Measurements from ENCODE around the gene SLC7A4.
"Not testable (repeated sequence)": the region's sequence is repeated elsewhere in the genome, so short reads cannot be mapped to it uniquely, and the experiment has no call there.

The SLC7A4 gene

GRCh38 chr22:21054046-21054713 lies 21.8 kb upstream of the SLC7A4 start:
- DNase-seq (ENCODE audit: low read depth): no peak
- H3K4me3 ChIP-seq (ENCODE audit: control insufficient read depth, low read depth, low read length): no peak overlapping the region
- TF ChIP-seq, protein P1, sequence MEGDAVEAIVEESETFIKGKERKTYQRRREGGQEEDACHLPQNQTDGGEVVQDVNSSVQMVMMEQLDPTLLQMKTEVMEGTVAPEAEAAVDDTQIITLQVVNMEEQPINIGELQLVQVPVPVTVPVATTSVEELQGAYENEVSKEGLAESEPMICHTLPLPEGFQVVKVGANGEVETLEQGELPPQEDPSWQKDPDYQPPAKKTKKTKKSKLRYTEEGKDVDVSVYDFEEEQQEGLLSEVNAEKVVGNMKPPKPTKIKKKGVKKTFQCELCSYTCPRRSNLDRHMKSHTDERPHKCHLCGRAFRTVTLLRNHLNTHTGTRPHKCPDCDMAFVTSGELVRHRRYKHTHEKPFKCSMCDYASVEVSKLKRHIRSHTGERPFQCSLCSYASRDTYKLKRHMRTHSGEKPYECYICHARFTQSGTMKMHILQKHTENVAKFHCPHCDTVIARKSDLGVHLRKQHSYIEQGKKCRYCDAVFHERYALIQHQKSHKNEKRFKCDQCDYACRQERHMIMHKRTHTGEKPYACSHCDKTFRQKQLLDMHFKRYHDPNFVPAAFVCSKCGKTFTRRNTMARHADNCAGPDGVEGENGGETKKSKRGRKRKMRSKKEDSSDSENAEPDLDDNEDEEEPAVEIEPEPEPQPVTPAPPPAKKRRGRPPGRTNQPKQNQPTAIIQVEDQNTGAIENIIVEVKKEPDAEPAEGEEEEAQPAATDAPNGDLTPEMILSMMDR (conservative IDR thresholded peaks at IDR 0.05; ENCODE audit: control insufficient read depth, insufficient read depth, low read depth, low read length): no peak

- TF ChIP-seq, protein P1 (conservative IDR thresholded peaks at IDR 0.05; ENCODE audit: control insufficient read depth, insufficient read depth, low read depth, low read length): no peak
Measured at GRCh38 chr22:21052715-21053459, 20.5 kb upstream of the SLC7A4 start.

DNA sequence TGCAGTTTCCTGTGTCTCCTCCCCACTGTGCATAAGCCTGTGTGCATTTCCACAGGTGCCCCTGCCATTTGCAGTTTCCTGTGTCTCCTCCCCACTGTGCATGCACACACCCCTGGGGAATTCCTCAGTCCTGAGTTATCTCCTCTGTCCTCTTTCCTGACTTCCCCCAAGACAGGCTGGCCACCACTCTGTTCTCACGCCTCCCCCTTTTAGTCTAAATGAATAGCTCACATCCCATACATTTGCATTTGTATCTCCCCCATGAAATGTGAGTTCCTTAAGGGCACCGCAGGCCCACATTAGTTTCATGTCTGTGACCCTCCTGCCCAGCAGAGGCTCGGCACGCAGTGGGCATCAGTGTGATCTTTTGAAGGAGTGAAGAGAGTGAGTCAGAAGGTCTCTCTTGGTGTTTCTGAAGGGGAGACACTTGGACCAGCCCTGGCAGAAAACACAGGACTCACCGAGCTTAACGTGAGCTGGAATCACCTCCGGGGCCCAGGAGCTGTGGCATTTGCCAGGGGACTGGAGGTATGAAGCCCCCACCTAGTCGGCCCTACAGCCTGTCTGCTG lies 19.6 kb upstream of the SLC7A4 start:
- DNase-seq (ENCODE audit: low read depth): no peak
- TF ChIP-seq, protein P1 (conservative IDR thresholded peaks at IDR 0.05; ENCODE audit: control insufficient read depth, insufficient read depth, low read depth, low read length): no peak
- no peak overlapping the region for H3K4me3 ChIP-seq (ENCODE audit: control insufficient read depth, low read depth, low read length)

More at GRCh38 chr22:21052715-21053459, 20.5 kb upstream of the SLC7A4 start:
- H3K4me3 ChIP-seq (ENCODE audit: control insufficient read depth, low read depth, low read length): no peak overlapping the region
- no peak for DNase-seq (ENCODE audit: low read depth)

DNA sequence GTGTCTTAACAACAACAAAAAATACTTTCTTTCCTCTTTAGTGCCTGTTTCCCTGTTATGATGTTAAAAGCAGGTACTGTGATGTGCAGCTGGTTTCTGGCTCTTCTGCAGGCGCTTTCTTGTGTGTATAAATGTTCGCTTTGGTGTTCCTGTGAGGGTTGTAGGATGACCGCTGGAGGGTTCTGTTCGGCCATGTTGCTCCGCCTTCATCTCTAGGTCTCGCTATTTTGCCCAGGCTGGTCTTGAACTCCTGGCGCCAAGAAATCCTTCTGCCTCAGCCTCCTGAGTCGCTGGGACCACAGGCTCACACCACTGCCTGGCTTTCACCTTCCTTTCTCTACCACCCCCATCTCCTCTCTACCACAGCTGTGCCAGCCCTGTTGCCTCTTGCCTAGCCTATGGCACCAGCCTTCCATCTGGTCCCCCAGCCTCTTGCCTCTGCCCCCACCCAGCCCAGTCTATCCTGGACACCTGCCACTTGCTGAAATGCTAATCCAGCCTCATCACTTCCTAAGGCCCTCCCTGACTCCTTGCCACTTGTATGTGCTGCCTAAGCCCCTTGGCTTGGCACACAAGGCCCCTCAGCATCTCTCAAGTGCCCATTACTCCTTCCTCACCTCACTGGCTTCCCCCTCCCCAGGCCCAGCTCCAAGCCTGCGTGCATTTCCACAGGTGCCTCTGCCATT lies 18.9 kb upstream of the SLC7A4 start:
- H3K4me3 ChIP-seq (ENCODE audit: control insufficient read depth, low read depth, low read length): no peak overlapping the region
- TF ChIP-seq, protein P1 (conservative IDR thresholded peaks at IDR 0.05; ENCODE audit: control insufficient read depth, insufficient read depth, low read depth, low read length): no peak
- DNase-seq (ENCODE audit: low read depth): no peak

GRCh38 chr22:21048965-21049364 lies 16.6 kb upstream of the SLC7A4 start:
- DNase-seq (ENCODE audit: low read depth); H3K4me3 ChIP-seq (ENCODE audit: control insufficient read depth, low read depth, low read length): not testable (repeated sequence)

- not testable (repeated sequence) for DNase-seq (ENCODE audit: low read depth); H3K4me3 ChIP-seq (ENCODE audit: control insufficient read depth, low read depth, low read length)
Measured at GRCh38 chr22:21048448-21048847, 16.1 kb upstream of the SLC7A4 start.

GRCh38 chr22:21047730-21048129 lies 15.4 kb upstream of the SLC7A4 start:
- TF ChIP-seq, protein P1 (conservative IDR thresholded peaks at IDR 0.05; ENCODE audit: control insufficient read depth, insufficient read depth, low read depth, low read length): no peak
- no peak for DNase-seq (ENCODE audit: low read depth)
- no peak overlapping the region for H3K4me3 ChIP-seq (ENCODE audit: control insufficient read depth, low read depth, low read length)
